Left forelimb (tissue), 1 donor: ENCODE data around the gene PRKG1.

Experiments used
- DNase-seq: peaks from one replicate; pipeline ENCODE4 v3.0.0-alpha.2; 2018; ENCODE audit warnings: low spot score

PRKG1 gene

GRCh38 chr10:51888263-51888662 is 814.0 kb downstream of the PRKG1 start:
- DNase-seq = no peak

DNA sequence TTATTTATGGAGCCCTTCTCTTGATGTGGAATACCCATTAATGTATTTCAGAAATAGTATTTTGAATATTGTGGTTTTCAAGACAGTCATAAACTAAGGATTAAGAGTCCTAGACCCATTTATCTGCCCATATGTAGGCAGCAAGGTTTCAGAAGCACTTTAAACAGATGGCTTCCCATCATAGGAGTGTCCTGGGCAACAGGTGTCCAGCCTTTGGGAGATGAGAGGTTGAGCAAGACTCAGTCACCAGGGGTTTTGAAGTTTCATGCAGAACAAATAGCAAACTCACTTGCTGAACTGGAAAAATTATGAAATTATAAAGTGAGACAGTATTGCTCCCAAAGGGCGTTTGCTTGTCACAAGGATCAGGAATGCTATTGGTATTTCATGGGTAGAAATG is 818.0 kb downstream of the PRKG1 start:
- no peak for DNase-seq

GRCh38 chr10:51892965-51893658 is 818.8 kb downstream of the PRKG1 start:
- DNase-seq = no peak

GRCh38 chr10:51894771-51895578 is 820.7 kb downstream of the PRKG1 start:
- DNase-seq = no peak

DNA sequence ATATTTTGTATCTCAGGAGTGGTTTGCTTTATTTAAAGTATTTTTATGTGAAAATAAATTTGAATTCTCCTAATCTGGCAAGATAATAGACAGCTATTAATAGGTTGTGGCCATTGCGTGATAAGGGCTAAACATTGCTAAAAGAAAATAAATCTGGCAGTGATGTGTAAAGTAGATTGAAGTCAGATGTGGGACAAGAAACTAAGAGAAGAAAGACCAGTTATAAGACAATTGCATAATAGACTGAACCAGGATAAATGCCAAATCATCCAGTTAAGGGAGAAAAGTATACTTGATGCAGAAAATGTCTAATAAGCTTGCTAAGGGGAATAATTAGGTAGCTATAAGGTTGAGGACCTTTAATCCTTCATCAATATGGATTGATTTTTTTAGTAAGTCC is 822.6 kb downstream of the PRKG1 start:
- no peak for DNase-seq

- DNase-seq = no peak
Observed at GRCh38 chr10:51897560-51897959, 823.3 kb downstream of the PRKG1 start.

GRCh38 chr10:51900180-51900579 is 825.9 kb downstream of the PRKG1 start:
- no peak for DNase-seq

GRCh38 chr10:51903675-51904074 is 829.4 kb downstream of the PRKG1 start:
- DNase-seq = no peak

DNA sequence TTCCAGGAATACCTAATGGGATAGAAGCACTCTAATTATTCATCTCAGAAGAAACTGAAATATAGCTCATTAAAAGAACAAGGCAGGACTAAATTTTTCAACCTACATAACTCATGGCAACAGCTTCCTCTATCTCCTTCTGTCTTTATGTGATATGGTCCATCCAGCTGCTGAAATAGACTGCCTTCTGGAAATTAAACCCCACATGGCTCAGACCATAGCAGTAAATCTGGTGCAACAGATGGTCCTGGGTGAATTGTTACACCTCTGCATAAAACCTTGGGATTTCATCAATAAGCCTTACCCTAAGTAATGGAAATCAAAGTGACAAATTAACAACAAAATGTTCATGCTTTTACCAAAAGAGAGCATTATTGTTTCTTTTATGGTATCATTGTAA is 830.7 kb downstream of the PRKG1 start:
- no peak for DNase-seq

GRCh38 chr10:51907361-51907760 is 833.1 kb downstream of the PRKG1 start:
- no peak for DNase-seq

DNA sequence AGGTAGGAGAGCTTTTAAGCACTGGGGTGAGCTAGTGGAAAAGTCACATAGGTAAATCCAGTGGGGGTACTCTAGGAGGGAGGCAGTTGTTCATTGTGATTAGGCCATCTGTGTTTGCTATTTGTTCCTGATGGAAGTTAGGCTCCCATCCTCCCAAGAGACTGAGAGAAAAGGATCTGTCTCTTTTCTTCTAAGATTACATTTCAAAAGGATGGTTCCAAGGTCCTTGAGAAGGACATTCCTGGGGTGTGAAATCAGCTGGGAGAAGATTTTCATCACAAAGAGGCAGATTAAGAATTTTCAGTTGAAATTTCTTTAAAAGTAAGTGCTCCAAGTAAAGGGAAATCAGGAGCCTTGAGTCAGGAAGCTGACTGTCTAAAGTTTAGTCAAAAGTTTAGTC is 835.9 kb downstream of the PRKG1 start:
- no peak for DNase-seq

DNA sequence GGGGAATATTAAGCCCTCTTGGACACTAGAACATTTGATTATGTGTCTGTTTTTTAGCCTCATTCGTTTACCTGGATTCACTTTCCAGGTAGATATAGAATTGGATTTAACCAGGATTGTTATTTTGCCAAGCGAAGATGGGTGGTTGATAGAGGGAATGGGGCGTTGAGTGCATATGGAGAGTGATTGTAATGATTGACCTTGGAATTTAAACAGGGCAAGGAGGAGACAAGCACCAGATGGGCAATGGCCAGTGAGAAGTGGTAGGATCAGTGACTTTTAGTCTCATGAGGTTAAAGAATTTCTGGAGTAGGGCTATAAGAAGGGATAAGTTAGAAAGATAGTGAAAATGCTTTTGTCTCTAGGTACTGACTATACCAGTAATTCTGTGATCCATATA is 836.3 kb downstream of the PRKG1 start:
- no peak for DNase-seq

DNA sequence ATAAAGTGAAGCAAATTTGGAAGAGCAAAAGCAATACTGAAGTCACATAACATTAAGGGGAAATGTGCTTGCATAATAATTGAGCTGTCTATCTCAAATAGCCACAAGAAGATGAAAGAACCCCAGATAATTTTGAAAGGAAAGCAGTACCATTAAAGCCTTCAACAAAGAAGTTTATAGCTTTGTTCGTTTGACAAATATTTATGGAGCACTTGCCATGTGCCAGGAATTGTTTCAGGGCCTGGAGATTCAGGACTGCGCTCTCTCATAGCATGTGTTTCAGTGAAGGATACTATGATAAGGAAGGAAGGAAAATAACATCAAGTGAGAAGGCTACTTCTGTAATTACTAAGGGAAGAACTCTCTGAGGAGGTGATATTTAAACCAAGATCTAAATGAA is 837.4 kb downstream of the PRKG1 start:
- no peak for DNase-seq

DNA sequence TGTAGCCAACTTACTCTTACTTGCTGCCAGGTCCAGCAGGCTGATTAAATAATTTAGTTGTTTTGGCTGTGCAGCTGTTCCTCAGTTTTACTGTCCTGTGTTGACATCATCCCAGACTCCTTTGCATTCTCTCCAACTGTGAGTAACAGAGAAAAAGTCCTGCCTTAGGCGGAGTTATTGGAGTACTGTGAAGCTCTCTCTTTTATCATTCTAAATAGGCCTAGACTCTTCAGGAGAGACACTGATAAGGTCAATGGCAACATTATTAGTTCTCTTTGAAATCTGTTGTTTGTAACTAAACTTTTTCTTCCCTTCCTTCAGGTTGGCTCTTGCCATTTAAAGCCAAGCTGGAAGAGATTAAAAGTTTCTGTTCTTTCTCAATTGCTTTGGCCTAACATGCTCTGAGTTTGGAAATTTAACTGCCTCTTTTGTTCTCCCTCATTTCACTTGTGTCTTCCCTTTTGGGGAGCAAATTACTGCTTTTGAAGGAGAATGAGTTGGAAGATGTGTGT is 840.8 kb downstream of the PRKG1 start:
- no peak for DNase-seq

GRCh38 chr10:51918440-51918839 is 844.2 kb downstream of the PRKG1 start:
- no peak for DNase-seq

DNA sequence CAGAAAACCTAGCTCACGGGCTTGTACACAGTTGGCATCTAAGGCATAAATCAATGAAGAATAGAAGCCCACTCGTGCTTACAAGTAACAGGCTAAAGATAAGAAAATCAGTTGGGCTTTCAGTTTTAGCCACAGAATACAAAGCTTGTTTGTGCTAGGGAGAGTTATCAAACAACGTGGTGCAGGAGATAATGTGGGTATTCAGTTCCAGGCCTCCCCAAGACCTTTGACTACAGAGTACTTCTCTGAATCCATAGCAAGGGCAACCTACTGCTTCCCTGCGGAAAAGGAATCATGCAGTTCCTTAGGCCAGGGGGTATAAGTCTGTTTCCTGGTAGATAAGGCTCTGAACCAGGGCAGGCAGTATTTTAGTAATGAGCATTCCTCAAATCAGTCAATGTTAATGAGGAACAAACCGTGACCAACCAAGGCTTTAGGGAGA is 844.6 kb downstream of the PRKG1 start:
- no peak for DNase-seq

- DNase-seq = no peak
Observed at GRCh38 chr10:51920672-51921071, 846.4 kb downstream of the PRKG1 start.

- DNase-seq = no peak
Observed at GRCh38 chr10:51924359-51924758, 850.1 kb downstream of the PRKG1 start.

DNA sequence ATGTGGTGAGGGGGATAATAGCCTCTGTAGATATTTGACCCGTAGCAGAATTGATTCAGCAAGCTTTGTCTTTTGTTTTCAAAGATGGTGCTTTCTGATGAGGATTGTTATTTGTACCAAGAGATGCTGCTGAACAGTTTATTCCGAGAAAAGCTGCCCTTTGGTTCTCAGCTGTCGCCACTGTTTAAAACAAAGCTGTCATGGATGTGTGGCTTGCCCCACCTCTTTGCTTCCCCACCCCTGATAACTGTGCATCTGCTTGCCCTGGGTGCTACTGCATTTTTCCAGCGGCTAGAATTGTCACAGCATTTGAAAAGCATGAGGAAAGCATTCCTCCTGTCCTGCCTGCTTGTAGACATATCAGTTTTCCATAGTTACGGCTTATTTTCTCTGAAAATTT is 852.0 kb downstream of the PRKG1 start:
- DNase-seq = no peak

DNA sequence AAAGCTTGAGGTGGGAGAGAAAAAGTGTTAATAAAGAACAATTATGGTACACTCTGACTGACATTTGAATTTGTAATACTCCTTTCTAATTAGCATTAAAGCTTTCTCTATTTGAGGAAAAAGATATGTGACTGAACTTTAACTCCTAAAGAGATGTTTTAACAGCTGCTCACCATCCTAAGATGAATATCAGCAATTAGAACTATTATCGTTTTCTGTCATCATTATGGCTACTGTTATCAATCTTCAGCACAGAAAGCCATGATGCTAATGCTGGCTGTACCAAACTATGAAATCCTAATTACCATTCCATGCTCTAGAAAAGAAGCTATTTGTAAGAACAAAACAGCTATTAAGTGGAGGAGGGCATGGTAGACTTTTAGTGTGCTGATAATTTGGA is 853.9 kb downstream of the PRKG1 start:
- no peak for DNase-seq

GRCh38 chr10:51932530-51932929 is 858.2 kb downstream of the PRKG1 start:
- DNase-seq = no peak

GRCh38 chr10:51934373-51934772 is 860.1 kb downstream of the PRKG1 start:
- no peak for DNase-seq

- DNase-seq = no peak
Observed at GRCh38 chr10:51935341-51935740, 861.1 kb downstream of the PRKG1 start.
